Left lung (tissue), 10 donors: Measurements from ENCODE around the gene CORIN. TPM values are rescaled to one million over a fixed set of nuclear protein-coding genes. Genes with fewer than 3 reads are reported as not detected.

Source experiments
- ATAC-seq: fragments of 200-7000 bp; cut with Tn5 transposase; one replicate; pipeline ENCODE4 v1.9.1; 2020; ENCODE audit warnings: moderate library complexity
- DNase-seq, 4 donors: peaks; one replicate each; pipeline ENCODE4 v3.0.0-alpha.2; 2013 to 2020
- H3K27ac ChIP-seq, 2 donors: fragments of 200-600 bp; sonication (generic) in 1 of 2; one replicate each; pipeline versions ENCODE4 v1.5.0 to v1.8.0; 2020 to 2021
- H3K27me3 ChIP-seq, 2 donors: fragments of 200-600 bp; sonication (generic) in 1 of 2; one replicate each; pipeline versions ENCODE4 v1.5.0 to v1.8.0; 2020 to 2021
- H3K36me3 ChIP-seq, 2 donors: fragments of 200-600 bp; sonication (generic) in 1 of 2; one replicate each; pipeline versions ENCODE4 v1.5.0 to v1.8.0; 2020 to 2021
- H3K4me1 ChIP-seq, 2 donors: fragments of 200-600 bp; one replicate each; pipeline ENCODE4 v1.8.0; 2021
- H3K4me3 ChIP-seq, 2 donors: fragments of 200-600 bp; sonication (generic) in 1 of 2; one replicate each; pipeline versions ENCODE4 v1.5.0 to v1.8.0; 2020 to 2021; ENCODE audit warnings: mild to moderate bottlenecking in 1 of 2
- H3K9me3 ChIP-seq, 2 donors: fragments of 200-600 bp; sonication (generic) in 1 of 2; one replicate each; pipeline versions ENCODE4 v1.5.0 to v1.8.0; 2020 to 2021
- CTCF ChIP-seq, 2 donors: fragments of 200-600 bp; sonication (generic) in 1 of 2; IDR thresholded peaks; one replicate each; pipeline versions ENCODE4 v1.5.0 to v1.8.0; 2021; ENCODE audit warnings: antibody characterized with exemption in 2 of 2
- intact Hi-C, 2 donors: fragments of 100-400 bp; cut with DNase I; formaldehyde crosslinking; loops; one replicate each; pipeline versions ENCODE4 v1.11.2 to v1.14.2; 2022
- polyA plus RNA-seq, 6 donors: library from polyadenylated mRNA; unstranded; fragments of 120-200 nt; gene quantifications; one replicate each; pipeline ENCODE4 v1.2.1, GENCODE V29; 2013; ENCODE audit not compliant: insufficient read length in 6 of 6
- total RNA-seq, 2 donors: library from RNA; stranded (reverse); fragmentation: NEBNext Ultra II Directional; extraction: Animal tissue kit (Norgen Biotek cat#: 25700); gene quantifications; one replicate each; pipeline ENCODE4 v1.2.1, GENCODE V29; 2021
- donor health status: DM: no; HTN: yes; CAD: no.
- donor health status: DM: no; HTN: no; CAD: no.

CORIN gene
- total and polyA plus RNA-seq, 8 donors: 1.4 to 6.3 (median 3.3) TPM

GRCh38 chr4:47831026-47831679, 6.7 kb downstream of the CORIN start:
- Histone ChIP-seq H3K9me3 (no peaks in the 10 kb centered on the region), H3K27ac (no peak overlapping the region), H3K27me3 (peaks cover 0 to 7% of the 10 kb centered on the region in 2 donors), H3K4me3 (no peak overlapping the region), H3K36me3 (no peaks in the 10 kb centered on the region), H3K4me1 (peaks cover 6 to 8% of the 10 kb centered on the region in 2 donors)
- TF ChIP-seq CTCF (IDR thresholded peaks at IDR 0.05): no peak
- intact Hi-C loops: loop anchor here in 1 of 2 donors (10.0 kb wide), 1 partner anchor 146 kb away; no protein-coding TSS in a partner anchor
- ATAC-seq (no peak), DNase-seq (no peak)

GRCh38 chr4:47830265-47831025, 7.4 kb downstream of the CORIN start:
- no peak for TF ChIP-seq CTCF (IDR thresholded peaks at IDR 0.05)

GRCh38 chr4:47829438-47829837, 8.4 kb downstream of the CORIN start:
- DNase-seq (no peak), ATAC-seq (no peak)
- Histone ChIP-seq H3K9me3 (no peaks in the 10 kb centered on the region), H3K27ac (no peak overlapping the region), H3K4me3 (no peak overlapping the region), H3K27me3 (no peaks in the 10 kb centered on the region), H3K36me3 (no peaks in the 10 kb centered on the region), H3K4me1 (no peaks in the 10 kb centered on the region)
- intact Hi-C loops: no loop called here
- no peak for TF ChIP-seq CTCF (IDR thresholded peaks at IDR 0.05)

More at GRCh38 chr4:47830265-47831025, 7.4 kb downstream of the CORIN start:
- DNase-seq (no peak), ATAC-seq (no peak)
- Histone ChIP-seq H3K4me1 (peaks cover 0 to 1% of the 10 kb centered on the region in 2 donors), H3K36me3 (no peaks in the 10 kb centered on the region), H3K4me3 (no peak overlapping the region), H3K27ac (no peak overlapping the region), H3K27me3 (no peaks in the 10 kb centered on the region), H3K9me3 (no peaks in the 10 kb centered on the region)
- intact Hi-C loops: loop anchor here in 1 of 2 donors (10.0 kb wide), 1 partner anchor 146 kb away; no protein-coding TSS in a partner anchor

GRCh38 chr4:47827343-47828047, 10.4 kb downstream of the CORIN start:
- intact Hi-C loops: no loop called here
- no peak overlapping the region for H3K4me3 ChIP-seq
- no peak for TF ChIP-seq CTCF (IDR thresholded peaks at IDR 0.05)
- ATAC-seq (no peak), DNase-seq (no peak)
- no peaks in the 10 kb centered on the region for H3K27me3 ChIP-seq
- no peaks in the 10 kb centered on the region for H3K9me3 ChIP-seq
- H3K4me1 ChIP-seq: no peaks in the 10 kb centered on the region
- no peak overlapping the region for H3K27ac ChIP-seq
- H3K36me3 ChIP-seq: no peaks in the 10 kb centered on the region

- intact Hi-C loops: no loop called here
- DNase-seq (no peak), ATAC-seq (no peak)
- TF ChIP-seq CTCF (IDR thresholded peaks at IDR 0.05): no peak
- H3K27ac ChIP-seq: no peak overlapping the region
- no peaks in the 10 kb centered on the region for H3K27me3 ChIP-seq
- peaks cover 0 to 4% of the 10 kb centered on the region in 2 donors for H3K4me1 ChIP-seq
- no peak overlapping the region for H3K4me3 ChIP-seq
- no peaks in the 10 kb centered on the region for H3K36me3 ChIP-seq
- no peaks in the 10 kb centered on the region for H3K9me3 ChIP-seq
These were observed 13.0 kb downstream of the CORIN start for GRCh38 chr4:47824840-47825239.
